Ovary (tissue), 9 donors: ENCODE measurements around the gene DVL1. TPM values are rescaled to one million over a fixed set of nuclear protein-coding genes. Genes with fewer than 3 reads are reported as not detected.

Source experiments
- DNase-seq, 5 donors: peaks; one replicate each; pipeline ENCODE4 v3.0.0-alpha.2; 2019 to 2020
- H3K27ac ChIP-seq, 2 donors: fragments of 200-600 bp; one replicate each; pipeline versions ENCODE4 v1.5.1 to v1.8.0; 2019 to 2022
- H3K27me3 ChIP-seq: fragments of 200-600 bp; one replicate; pipeline ENCODE4 v1.8.0; 2022
- H3K36me3 ChIP-seq: fragments of 200-600 bp; sonication (generic); one replicate; pipeline ENCODE4 v1.5.1; 2019
- H3K4me1 ChIP-seq: one replicate; pipeline ENCODE4 v1.8.1; 2013; ENCODE audit warnings: mild to moderate bottlenecking, moderate library complexity; ENCODE audit not compliant: insufficient read depth
- H3K4me3 ChIP-seq: fragments of 200-600 bp; sonication (generic); one replicate; pipeline ENCODE4 v1.5.1; 2017
- H3K9me3 ChIP-seq, 2 donors: fragments of 200-600 bp in 1 of 2; sonication (generic) in 1 of 2; one replicate each; pipeline versions ENCODE4 v1.5.1 to v1.8.1; 2013 to 2019; ENCODE audit warnings: mild to moderate bottlenecking in 1 of 2, moderate library complexity in 1 of 2
- EP300 ChIP-seq: sonication (generic); formaldehyde crosslinking; IDR thresholded peaks from one replicate; pipeline ENCODE4 v1.6.1; 2017; ENCODE audit warnings: antibody characterized with exemption
- POLR2A ChIP-seq: fragments of 450-650 bp; IDR thresholded peaks from one replicate; pipeline ENCODE4 v1.6.1; 2017; ENCODE audit warnings: antibody characterized with exemption, mild to moderate bottlenecking, moderate library complexity
- WGBS, 3 donors: extraction: QIAGEN DNeasy Blood & Tissue Kit in 1 of 3; methylation state at CpG; one replicate each; pipeline versions ENCODE4 v1.1.5 to v1.1.7; 2013 to 2017; 5-methylcytosine and 5-hydroxymethylcytosine counted together
- intact Hi-C, 4 donors: fragments of 100-400 bp; cut with DNase I; formaldehyde crosslinking; loops; one replicate each; pipeline versions ENCODE4 v1.11.0 to v1.15.1; 2022 to 2023
- polyA plus RNA-seq, 2 donors: library from polyadenylated mRNA; stranded (reverse); fragments of 200-250 nt in 1 of 2; fragments of 350-450 nt in 1 of 2; fragmentation: Illumina TruSeq in 1 of 2; extraction: RNeasy Lipid Tissue Mini Kit (QIAGEN cat#74804) in 1 of 2; gene quantifications; one replicate each; pipeline ENCODE4 v1.2.3, GENCODE V29; 2013 to 2014
- total RNA-seq, 7 donors: library from RNA; depleted of rRNA in 2 of 7; stranded (reverse); fragments of >200 nt in 2 of 7; fragmentation: NEBNext Ultra II Directional in 3 of 7; extraction: Animal tissue kit (Norgen Biotek cat#: 25700) in 3 of 7; gene quantifications; one replicate each; pipeline versions ENCODE4 v1.1.0 to v1.2.4, GENCODE V29; 2016 to 2023
- TF ChIP-seq, protein P1 (sequence below), 3 donors: fragments of 450-650 bp in 2 of 3; fragments of 200-600 bp in 1 of 3; IDR thresholded peaks; one replicate each; pipeline versions ENCODE4 v1.5.1 to v1.8.0; 2016 to 2022; ENCODE audit warnings: antibody characterized with exemption in 3 of 3, mild to moderate bottlenecking in 1 of 3
- donor health status: DM: no; HTN: no; CAD: no; lungs with moderate emphysema.
- donor health status: DM: no; HTN: no; CAD: no.
- donor health status: Bipolar disorder and iron deficiency.
- donor health status: DM: yes; HTN: yes; CAD: no.
- donor health status: DM: no; HTN: no; CAD: no.
- donor health status: DM: yes; HTN: yes; CAD: no.

DVL1 gene
- total and polyA plus RNA-seq, 9 donors: 2.1 to 85.2 (median 62.5) TPM

DNA sequence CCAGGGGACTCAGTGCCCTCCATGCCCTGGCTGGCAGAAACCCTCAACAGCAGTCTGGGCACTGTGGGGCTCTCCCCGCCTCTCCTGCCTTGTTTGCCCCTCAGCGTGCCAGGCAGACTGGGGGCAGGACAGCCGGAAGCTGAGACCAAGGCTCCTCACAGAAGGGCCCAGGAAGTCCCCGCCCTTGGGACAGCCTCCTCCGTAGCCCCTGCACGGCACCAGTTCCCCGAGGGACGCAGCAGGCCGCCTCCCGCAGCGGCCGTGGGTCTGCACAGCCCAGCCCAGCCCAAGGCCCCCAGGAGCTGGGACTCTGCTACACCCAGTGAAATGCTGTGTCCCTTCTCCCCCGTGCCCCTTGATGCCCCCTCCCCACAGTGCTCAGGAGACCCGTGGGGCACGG, 21.0 kb downstream of the DVL1 start:
- 66 to 71% (median 71%) methylated on average over 9 to 15 of the region's 15 CpGs for WGBS, 3 donors
- no peak for TF ChIP-seq POLR2A
- TF ChIP-seq EP300: no peak
- TF ChIP-seq, protein P1, sequence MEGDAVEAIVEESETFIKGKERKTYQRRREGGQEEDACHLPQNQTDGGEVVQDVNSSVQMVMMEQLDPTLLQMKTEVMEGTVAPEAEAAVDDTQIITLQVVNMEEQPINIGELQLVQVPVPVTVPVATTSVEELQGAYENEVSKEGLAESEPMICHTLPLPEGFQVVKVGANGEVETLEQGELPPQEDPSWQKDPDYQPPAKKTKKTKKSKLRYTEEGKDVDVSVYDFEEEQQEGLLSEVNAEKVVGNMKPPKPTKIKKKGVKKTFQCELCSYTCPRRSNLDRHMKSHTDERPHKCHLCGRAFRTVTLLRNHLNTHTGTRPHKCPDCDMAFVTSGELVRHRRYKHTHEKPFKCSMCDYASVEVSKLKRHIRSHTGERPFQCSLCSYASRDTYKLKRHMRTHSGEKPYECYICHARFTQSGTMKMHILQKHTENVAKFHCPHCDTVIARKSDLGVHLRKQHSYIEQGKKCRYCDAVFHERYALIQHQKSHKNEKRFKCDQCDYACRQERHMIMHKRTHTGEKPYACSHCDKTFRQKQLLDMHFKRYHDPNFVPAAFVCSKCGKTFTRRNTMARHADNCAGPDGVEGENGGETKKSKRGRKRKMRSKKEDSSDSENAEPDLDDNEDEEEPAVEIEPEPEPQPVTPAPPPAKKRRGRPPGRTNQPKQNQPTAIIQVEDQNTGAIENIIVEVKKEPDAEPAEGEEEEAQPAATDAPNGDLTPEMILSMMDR (IDR thresholded peaks at IDR 0.05): no peak
- intact Hi-C loops: no loop called here
- no peaks in the 10 kb centered on the region for H3K9me3 ChIP-seq
- H3K27ac ChIP-seq: no peak overlapping the region
- H3K27me3 ChIP-seq: no peaks in the 10 kb centered on the region
- H3K4me1 ChIP-seq: peaks cover 10% of the 10 kb centered on the region
- no peak overlapping the region for H3K4me3 ChIP-seq
- DNase-seq: no peak
- no peaks in the 10 kb centered on the region for H3K36me3 ChIP-seq

DNA sequence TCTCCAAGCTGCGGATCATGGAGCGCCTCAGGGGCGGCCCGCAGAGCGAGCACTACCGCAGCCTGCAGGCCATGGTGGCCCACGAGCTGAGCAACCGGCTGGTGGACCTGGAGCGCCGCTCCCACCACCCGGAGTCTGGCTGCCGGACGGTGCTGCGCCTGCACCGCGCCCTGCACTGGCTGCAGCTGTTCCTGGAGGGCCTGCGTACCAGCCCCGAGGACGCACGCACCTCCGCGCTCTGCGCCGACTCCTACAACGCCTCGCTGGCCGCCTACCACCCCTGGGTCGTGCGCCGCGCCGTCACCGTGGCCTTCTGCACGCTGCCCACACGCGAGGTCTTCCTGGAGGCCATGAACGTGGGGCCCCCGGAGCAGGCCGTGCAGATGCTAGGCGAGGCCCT, 21.9 kb downstream of the DVL1 start:
- Histone ChIP-seq H3K36me3 (no peaks in the 10 kb centered on the region), H3K4me3 (no peak overlapping the region), H3K27me3 (no peaks in the 10 kb centered on the region), H3K27ac (no peak overlapping the region), H3K4me1 (peaks cover 10% of the 10 kb centered on the region), H3K9me3 (no peaks in the 10 kb centered on the region)
- intact Hi-C loops: no loop called here
- DNase-seq: no peak
- TF ChIP-seq POLR2A (no peak), EP300 (no peak)
- TF ChIP-seq, protein P1 (IDR thresholded peaks at IDR 0.05): no peak
- WGBS, 3 donors: 84 to 90% (median 87%) methylated on average over 40 of the region's 40 CpGs

DNA sequence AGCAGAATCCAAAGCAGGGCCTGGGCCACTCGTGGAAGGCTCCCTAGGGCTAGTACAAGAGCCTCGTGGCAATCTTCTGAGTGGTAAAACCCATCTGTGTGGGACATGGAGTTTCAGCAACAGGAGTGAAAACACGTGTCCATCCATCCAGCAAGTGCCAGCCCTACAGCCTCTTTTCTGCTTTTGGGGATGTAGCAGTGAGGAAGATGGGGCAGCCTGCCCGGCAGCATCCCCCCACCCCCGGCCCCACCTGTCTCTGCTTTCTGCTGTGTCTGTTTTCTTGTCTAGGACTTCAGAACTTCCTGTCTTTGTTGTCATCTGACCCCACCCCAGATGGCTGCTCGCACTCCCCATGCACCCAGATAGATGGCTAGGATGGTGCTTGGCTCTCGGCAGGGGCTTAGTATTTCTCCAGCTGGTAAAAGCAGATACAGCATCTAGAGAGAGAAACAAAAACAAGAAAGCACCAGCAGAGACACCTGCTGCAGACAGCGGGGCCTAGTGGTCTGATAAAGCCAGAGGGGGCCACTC, 23.1 kb downstream of the DVL1 start:
- Histone ChIP-seq H3K4me1 (peaks cover 10% of the 10 kb centered on the region), H3K27me3 (no peaks in the 10 kb centered on the region), H3K4me3 (no peak overlapping the region), H3K36me3 (no peaks in the 10 kb centered on the region), H3K9me3 (no peaks in the 10 kb centered on the region), H3K27ac (no peak overlapping the region)
- no peak for DNase-seq
- intact Hi-C loops: no loop called here
- no peak for TF ChIP-seq EP300
- TF ChIP-seq, protein P1 (IDR thresholded peaks at IDR 0.05): no peak
- no peak for TF ChIP-seq POLR2A
- 56 to 63% (median 60%) methylated on average over 8 of the region's 8 CpGs for WGBS, 3 donors

DNA sequence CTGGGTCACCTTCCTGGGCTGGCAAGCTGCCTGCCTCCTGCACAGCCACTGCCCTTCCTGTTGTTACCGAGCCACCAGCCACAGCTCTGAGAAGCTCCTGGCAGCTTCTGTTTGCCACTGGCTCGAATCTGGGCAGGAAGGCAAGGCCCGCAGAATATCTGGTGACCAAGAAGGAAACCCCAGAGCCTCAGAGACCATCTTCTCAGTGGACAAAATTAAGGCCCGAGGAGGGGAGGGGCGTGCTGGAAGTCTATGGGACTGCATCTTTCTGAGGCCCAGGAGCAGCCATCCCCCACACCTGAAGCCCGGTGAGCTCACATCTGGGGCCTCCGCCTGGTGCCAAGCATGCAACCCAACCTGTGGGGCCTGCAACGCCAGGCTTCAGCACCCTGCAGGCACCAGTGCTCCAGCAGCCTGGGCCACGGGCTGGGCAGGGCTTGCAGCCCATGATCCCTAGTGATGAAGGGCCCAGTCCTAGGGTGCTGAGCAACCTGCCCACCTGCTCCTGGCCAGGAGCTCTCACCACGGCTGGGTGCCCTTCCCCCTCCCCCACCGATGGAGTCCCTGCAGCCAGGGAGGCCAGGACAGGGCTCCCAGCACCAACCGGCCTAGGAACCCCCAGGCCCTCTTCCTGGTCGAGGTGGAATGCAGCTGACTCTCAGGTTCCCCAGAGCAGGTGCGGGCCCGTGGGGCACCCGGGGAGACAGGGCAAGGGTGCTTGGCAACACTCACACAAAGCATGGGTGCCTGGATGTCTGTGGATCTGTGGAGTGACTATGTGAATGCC, 23.7 kb downstream of the DVL1 start:
- H3K27ac ChIP-seq: peak overlapping the region; percentile 1 to 74
- WGBS, 3 donors: 42 to 52% (median 50%) methylated on average over 12 to 16 of the region's 16 CpGs
- H3K9me3 ChIP-seq: no peaks in the 10 kb centered on the region
- no peaks in the 10 kb centered on the region for H3K27me3 ChIP-seq
- peak overlapping the region; percentile 78 for H3K4me3 ChIP-seq
- intact Hi-C loops: loop anchor here in 1 of 4 donors (2.0 kb wide), 1 partner anchor 23 kb away; the partner anchor contains the start of gene DVL1
- DNase-seq: no peak
- peaks cover 10% of the 10 kb centered on the region for H3K4me1 ChIP-seq
- H3K36me3 ChIP-seq: no peaks in the 10 kb centered on the region
- TF ChIP-seq, protein P1 (IDR thresholded peaks at IDR 0.05): no peak
- TF ChIP-seq EP300: no peak
- TF ChIP-seq POLR2A: no peak
